ENCODE data around the gene EBF4.
A peak's percentile ranks its signal among the peaks of the same experiment; 100 is the strongest.

The EBF4 gene

DNA sequence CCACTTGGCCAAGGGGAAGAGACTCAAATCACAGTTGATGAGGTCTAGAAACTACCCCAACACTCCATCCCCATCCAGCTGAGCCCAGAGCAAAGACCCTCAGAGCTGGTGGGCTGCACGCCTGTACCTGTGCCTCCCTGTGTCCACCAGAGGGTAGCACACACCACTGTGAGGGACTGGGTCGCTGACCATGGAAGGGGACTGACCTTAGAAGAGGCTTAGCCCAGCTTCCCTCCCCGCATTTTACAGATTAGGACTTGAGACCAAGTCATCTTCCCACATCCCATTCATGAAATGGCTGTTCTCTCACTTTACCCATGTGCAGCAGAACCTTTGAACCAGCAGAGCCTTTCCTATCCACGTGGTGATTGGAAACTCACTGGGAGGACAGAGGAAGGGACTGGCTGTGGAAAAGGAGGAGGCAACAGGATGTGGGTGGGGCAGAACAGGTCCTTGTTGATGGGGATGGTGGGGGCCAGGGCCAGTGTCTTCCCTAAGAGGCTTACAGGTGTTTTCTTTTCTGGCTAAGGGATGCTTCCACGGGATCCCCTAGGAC lies 63.6 kb downstream of the EBF4 start:
- no peak for DNase-seq (ENCODE audit: extremely low read depth, low read depth)
- TF ChIP-seq, protein P1, sequence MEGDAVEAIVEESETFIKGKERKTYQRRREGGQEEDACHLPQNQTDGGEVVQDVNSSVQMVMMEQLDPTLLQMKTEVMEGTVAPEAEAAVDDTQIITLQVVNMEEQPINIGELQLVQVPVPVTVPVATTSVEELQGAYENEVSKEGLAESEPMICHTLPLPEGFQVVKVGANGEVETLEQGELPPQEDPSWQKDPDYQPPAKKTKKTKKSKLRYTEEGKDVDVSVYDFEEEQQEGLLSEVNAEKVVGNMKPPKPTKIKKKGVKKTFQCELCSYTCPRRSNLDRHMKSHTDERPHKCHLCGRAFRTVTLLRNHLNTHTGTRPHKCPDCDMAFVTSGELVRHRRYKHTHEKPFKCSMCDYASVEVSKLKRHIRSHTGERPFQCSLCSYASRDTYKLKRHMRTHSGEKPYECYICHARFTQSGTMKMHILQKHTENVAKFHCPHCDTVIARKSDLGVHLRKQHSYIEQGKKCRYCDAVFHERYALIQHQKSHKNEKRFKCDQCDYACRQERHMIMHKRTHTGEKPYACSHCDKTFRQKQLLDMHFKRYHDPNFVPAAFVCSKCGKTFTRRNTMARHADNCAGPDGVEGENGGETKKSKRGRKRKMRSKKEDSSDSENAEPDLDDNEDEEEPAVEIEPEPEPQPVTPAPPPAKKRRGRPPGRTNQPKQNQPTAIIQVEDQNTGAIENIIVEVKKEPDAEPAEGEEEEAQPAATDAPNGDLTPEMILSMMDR (IDR thresholded peaks at IDR 0.05; ENCODE audit: low read depth, low read length) = peak; percentile 77

DNA sequence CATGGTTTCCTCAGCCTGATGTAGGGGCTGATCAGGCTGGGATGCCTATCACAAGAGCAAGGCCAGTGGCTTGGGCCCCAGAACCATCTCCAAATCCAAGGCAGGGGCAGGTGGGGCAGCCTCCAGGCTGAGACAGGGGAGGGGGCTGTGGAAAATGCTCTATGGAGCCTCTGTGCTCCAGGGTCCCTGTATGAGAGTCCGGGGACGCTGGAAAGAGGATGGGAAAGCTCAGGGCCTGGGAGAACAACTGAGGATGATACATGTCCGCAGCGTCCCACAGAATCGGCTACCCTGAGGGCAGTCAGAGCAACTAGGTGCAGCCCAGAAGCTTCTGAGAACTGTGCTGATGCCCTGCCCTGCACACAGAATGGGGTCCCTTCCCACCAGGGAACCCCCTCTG lies 64.4 kb downstream of the EBF4 start:
- no peak for DNase-seq (ENCODE audit: extremely low read depth, low read depth)
- TF ChIP-seq, protein P1 (IDR thresholded peaks at IDR 0.05; ENCODE audit: low read depth, low read length) = no peak

DNA sequence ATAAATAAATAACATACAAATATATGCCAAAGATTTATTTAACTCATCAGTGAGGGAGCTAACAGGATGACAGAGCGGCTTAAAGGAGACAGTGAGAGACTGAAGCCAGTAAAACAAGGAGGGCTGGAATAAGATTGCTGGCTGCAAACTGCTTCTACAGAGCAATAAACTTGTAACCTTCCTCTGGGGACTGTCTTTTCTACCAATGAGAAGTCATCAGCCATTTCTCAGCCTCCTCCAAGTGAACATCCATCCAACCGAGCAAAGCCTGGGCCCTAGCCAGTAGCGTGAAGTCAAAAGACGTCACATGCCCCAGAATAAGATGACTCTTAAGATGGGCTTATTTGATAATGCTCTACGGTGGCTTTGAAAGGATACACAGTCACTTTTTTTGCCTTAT lies 65.4 kb downstream of the EBF4 start:
- no peak for DNase-seq (ENCODE audit: extremely low read depth, low read depth)
- TF ChIP-seq, protein P1 (IDR thresholded peaks at IDR 0.05; ENCODE audit: low read depth, low read length) = no peak

DNA sequence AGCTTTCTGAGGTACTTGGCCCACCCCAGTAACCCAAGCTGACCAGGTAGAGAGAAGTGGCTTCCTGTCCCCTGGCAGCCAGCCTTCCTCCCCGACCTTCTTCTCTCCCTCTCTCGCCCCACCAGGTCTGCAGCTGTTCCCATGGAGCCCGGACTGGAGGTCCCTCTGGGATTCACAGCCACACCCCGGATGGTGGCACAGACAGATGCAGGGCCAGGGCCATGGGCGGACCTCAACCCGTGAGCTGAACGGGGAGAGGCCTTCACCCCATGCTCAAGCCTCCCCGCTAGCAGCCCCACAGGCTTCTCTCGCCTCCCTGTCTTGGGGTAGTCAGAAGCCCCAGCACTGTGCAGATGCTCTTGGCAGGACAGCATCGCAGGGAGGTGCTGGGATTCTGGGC lies 66.6 kb downstream of the EBF4 start:
- no peak for DNase-seq (ENCODE audit: extremely low read depth, low read depth)
- TF ChIP-seq, protein P1 (IDR thresholded peaks at IDR 0.05; ENCODE audit: low read depth, low read length) = no peak

DNA sequence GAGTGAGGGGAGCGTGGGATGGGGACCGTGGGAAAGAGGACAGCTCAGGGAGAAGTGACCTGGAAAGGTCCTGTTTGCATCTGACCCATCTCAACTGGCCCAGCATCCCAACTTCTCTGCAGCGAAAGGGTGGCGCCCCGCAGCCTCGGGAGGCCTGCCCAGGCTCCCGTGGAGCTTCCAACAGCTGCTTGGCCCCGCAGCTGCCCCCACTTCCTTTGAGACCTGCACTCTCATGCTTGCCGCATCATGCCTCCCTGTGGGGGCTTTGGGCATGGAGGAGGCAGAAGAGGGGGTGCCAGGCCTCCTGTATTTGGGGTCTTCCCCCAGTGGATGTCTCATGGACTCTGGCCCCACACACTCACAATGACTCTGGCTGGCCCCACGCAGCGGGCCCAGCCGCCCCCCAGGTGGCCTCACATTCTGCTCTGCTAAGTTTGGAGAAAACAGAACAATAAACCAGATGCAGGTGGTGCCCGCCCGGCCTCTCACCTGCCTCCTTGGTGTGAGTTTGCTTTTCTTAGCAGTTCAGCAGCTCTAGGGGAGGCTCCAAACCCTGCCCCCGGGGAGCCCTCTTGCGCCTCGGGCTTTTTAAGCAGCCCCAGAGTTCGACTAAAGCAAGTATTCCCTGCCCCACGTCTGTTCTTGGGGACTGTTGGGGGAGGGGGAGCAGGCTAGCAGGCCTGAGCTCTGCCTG lies 67.2 kb downstream of the EBF4 start:
- DNase-seq (ENCODE audit: extremely low read depth, low read depth) = no peak
- TF ChIP-seq, protein P1 (IDR thresholded peaks at IDR 0.05; ENCODE audit: low read depth, low read length) = no peak

DNA sequence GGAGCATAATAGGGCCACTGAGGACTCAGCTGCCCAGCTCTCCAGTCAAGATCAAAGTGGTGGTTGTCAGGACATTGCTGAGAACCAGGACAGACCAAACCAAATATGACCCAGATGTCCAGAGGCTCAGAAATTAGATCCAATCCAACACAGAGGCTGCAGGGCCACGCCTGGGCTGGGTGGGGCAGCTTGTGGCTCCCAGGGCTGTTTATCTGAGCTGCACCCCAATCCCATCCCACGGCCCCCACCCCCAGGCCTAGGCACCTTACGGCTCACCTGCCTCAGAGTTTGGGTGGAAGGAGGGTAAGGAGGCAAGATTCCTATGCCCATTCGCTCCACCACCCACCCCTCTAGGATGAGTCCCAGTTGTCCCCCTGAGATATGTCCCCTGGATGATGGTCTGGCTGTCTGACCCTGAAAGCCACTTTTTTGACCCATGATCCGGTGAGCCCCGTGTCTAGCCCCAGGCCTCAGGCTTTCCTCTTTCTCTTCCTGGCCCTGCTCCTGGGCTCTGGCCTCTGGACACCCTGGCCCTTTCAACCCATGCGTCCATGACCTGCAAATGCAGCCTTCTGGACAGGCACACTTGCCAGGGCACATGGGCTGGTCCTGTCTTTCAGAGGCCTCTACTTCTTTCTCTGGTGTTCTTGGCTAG lies 67.8 kb downstream of the EBF4 start:
- TF ChIP-seq, protein P1 (IDR thresholded peaks at IDR 0.05; ENCODE audit: low read depth, low read length) = no peak
- DNase-seq (ENCODE audit: extremely low read depth, low read depth) = no peak

DNA sequence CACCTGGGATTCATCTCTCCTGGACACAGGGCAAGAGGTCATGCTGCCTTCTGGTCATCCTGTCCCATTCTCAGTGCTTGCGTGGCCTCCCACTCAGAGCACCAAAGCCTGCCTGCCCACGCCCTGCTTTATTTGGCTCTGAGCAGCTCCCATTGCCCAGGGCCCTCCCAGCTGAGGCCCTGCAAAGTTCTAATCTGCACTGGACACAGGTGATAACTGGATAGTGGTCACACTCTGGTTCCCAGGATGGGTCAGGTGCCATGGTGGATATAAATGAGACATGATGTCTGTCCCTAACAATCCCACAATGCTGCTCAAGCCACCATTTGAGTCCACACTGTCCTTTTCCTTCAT lies 68.3 kb downstream of the EBF4 start:
- TF ChIP-seq, protein P1 (IDR thresholded peaks at IDR 0.05; ENCODE audit: low read depth, low read length) = no peak
- DNase-seq (ENCODE audit: extremely low read depth, low read depth) = no peak
